SIG-M5 (cell line): Measurements from ENCODE around the gene SPRYD3.
"Not testable (repeated sequence)": the region's sequence is repeated elsewhere in the genome, so short reads cannot be mapped to it uniquely, and the experiment has no call there.

Experiments
- DNase-seq: peaks from one replicate; lab custom pipeline; 2025; lab: John Stamatoyannopoulos, UW

SPRYD3 gene

DNA sequence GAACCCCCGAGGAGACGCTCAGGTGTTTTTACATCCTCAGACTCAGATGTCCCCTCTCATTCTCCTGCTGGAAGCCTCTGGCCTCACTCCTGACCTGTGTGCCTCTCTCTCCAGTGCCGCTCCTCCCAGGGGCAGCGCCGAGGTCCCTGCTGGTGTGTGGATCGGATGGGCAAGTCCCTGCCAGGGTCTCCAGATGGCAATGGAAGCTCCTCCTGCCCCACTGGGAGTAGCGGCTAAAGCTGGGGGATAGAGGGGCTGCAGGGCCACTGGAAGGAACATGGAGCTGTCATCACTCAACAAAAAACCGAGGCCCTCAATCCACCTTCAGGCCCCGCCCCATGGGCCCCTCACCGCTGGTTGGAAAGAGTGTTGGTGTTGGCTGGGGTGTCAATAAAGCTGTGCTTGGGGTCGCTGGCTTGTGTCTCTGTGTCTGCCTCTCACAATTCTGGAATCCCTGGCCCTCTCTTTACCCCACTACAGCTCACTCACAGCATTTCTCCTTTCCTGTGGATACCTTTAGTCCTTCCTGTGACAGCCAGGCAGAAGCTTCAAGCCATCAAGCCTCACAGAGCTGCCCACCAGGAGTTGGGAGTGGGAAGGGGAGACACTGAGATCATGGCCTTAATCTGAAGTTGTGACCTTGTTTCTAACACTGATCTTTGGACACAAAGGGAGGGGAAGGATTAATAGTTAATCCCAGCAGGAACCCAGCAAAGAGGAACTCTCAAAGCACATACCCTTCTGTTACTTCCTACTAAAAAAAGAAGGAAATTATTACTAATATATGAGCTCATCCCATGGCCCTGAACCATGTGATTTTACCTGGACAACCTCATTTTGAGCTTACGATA is 23.0 kb upstream of the SPRYD3 start:
- no peak for DNase-seq

DNA sequence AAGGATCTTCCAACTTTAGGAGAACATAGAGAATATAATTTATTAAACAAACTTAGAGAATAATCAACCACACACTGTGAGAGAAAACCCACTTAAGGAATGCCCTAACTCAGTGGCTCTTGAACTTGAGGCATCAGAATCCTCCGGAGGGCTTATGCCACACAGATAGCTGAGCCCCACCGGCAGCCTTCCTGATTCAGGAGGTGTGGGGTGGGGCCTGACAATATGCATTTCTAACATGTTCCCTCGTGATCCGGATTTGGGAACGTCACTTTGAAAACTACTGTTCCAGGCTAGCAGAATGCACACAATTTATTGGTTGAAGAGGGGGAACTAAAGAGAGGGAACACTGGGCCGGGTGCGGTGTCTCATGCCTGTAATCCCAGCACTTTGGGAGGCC is 22.1 kb upstream of the SPRYD3 start:
- no peak for DNase-seq

DNA sequence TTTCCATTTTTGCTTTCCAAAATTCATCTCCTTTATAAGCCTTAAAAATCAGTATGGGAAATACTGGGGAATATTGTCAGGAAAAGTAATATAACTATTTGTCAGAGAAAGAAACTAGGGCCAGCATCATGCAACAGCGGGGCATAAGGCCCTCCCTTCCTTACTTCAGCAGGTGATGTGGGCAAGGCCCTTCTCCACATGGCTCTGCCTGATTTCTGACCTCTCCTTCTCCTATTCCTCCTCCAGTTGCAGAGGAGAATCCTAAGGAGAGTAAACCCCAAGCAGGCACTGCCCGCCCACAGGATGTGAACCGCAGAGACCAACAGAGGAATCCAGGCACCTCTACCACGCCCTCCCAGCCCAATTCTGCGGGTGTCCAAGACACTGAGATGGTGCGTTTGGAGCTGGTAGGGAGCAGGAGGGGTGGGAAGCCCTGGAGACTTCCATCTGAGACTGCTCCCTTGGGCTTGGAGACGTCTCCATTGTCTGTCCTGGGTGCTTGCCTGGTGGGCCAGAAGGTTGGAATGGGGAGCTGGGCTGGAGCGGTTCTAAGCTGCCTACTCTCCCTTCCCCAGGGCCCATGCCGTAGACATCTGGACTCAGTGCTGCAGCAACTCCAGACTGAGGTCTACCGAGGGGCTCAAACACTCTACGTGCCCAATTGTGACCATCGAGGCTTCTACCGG is 21.4 kb upstream of the SPRYD3 start:
- no peak for DNase-seq

DNA sequence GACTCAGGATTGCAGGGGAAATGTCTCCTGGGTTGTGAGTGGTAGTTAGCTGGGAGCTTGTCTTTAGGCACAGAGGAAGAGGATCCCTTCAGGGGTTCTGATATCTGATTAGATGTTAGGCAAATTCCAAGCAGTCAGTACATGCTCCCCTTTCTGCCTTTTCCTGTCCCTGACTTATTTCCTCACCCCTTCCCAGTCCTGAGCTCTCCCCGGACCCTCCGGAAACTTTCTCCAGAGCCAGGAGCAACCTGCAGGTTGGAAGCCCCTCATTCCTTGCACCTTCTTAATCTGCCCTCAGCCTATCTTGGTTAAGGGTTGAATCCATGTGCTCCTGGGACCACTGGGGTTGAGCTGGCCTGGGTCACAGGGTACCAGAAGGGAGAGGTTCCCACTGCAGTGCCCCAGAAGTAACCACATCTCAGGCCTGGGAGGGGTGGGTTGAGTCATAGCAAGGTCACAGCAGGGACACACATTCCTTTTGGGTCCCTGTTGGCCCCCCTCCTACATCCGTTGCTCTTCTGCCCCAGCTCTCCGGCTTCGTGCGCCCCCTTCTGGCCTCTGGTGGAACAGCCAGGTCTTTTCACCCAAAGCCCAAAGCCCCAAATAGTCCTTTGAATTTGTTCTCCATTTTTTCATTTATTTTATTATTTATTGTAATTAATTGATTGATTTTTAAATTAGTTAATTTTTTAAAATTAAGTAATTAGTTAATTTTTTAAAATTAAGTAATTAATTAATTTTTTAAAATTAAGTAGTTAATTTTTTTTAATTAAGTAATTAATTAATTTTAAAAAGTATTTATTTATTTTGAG is 20.1 kb upstream of the SPRYD3 start:
- peak; percentile 34 for DNase-seq

DNA sequence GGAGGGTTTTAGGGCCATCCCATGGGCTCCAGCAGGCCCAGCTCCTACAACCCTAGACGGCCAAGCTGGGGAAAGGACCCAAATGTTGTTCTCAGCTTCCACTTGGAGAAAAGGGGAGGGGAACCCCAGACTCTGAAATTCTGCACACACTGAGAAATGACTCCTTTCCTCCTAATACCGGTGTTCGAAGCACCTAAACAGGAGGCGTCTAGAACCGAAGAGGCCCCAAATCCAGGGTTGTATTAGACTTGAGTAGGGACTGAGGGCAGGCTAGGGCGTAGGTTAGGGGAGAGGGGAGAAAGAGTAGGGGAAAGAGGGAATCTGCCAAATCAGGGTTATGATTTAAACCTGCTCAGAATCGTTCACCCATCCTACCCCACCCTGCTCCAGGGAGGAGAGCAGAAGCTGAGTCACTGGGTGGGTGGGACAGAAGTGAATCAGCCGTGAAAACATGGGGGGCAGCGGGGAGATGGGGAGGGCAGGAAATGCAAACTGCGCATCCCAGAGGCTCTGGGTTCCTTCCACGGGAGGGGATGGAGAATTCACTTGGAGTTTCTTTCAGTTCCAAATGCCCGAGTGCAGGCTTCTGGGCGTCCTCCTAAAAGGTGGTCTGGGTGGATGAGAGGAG is 19.3 kb upstream of the SPRYD3 start:
- DNase-seq = no peak

DNA sequence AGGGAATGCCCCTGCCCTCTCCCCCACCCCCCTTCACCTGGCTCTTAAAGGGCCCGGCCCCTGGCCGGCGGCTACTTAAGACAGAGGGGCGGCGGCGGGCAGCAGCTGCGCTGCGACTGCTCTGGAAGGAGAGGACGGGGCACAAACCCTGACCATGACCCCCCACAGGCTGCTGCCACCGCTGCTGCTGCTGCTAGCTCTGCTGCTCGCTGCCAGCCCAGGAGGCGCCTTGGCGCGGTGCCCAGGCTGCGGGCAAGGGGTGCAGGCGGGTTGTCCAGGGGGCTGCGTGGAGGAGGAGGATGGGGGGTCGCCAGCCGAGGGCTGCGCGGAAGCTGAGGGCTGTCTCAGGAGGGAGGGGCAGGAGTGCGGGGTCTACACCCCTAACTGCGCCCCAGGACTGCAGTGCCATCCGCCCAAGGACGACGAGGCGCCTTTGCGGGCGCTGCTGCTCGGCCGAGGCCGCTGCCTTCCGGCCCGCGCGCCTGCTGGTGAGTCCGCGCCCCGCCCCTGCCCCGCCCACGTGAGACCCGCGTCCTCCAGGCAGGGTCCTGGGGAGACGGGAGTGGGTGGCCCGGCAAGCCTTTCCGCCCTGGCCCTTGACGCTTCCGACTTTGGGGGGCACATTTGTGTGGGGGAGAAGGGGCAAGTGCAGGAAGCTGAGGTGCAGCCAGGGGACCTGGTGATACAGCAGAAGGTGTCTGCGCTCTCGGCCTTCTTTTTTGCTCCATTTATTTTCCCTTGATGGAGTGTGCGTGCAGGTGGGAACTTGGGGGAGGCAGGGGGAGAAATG is 18.6 kb upstream of the SPRYD3 start, which contains the start of gene IGFBP6:
IGFBP6 (plus strand) TSS at position 104 of the 790 bp plus-strand sequence; CDS start at position 155, 51 bp downstream.
- DNase-seq = no peak

DNA sequence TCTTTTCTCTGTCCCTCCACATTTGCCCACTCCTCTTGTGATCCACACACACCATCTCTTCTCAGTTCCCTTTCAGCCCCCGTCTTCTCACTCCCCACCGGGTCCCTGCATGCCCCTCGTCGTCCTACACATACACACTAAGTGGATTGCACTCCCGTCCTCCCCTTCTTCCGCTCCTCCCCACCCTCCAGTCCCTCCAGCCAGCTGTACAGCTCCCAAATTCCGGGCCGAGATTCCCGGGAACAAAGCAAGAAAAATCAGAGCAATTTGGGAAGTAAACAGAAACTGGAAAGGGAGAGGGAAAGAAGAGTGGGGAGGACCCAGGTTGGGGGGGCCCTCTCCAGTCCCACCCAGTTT is 18.0 kb upstream of the SPRYD3 start:
- no peak for DNase-seq

DNA sequence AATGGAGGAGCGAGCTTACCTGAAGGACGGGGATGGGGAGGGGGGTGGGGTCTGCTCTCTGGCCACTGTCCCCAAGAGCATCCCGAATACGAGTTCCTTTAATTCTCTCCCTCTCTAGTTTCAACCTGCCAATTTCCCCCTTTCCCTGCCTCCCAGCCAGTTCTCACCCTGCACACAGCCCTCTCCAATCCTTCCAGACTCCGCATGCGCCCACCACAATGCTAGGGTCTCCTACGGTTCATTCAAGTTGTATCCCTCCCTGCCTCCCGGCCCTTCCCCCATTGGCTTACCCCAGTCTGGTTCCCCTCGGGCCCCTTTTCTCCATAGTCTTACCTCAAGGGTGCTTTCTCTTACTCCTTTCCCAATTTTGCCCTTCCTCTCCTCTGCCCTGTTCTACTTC is 17.6 kb upstream of the SPRYD3 start:
- no peak for DNase-seq

DNA sequence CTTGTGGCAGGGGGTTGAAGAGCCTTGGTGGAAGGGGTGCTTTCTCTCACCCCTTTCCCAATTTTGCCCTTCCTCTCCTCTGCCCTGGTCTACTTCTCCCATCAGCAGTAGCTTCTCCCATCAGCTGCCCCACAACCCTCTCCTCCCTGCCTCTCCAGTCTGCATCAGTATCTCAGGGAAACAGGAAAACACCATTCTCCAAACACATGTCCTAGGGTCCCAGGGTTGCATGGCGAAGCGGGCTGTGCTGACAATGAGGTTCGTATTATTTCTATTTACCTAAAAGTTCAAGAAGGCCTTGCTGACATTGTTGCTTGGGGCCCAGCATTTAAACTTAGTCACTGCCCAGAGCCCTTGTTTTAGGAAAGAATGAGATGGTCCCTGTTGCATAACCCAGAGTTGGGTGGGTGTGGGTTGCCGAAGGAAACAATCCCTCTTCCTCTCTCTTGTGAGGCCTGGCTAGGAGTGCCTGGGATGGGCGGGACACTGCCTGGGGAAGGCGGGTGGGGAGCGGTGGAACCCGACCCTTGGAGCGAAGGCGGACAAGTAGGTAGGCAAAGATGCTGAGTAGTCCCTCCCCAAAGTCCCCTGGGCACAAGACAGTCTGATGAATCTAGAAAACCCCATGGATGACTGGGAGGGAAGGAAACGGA is 17.0 kb upstream of the SPRYD3 start:
- no peak for DNase-seq

DNA sequence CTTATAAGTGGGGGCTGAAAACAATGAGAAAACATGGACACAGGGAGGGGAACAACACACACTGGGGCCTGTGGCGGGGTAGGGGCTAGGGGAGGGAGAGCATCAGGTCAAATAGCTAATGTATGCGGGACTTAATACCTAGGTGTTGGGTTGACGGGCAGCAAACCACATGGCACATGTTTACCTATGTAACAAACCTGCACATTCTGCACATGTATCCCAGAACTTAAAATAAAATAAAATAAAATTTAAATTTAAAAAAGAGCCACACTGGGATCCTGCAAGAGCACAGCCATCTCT is 16.4 kb upstream of the SPRYD3 start:
- not testable (repeated sequence) for DNase-seq

DNA sequence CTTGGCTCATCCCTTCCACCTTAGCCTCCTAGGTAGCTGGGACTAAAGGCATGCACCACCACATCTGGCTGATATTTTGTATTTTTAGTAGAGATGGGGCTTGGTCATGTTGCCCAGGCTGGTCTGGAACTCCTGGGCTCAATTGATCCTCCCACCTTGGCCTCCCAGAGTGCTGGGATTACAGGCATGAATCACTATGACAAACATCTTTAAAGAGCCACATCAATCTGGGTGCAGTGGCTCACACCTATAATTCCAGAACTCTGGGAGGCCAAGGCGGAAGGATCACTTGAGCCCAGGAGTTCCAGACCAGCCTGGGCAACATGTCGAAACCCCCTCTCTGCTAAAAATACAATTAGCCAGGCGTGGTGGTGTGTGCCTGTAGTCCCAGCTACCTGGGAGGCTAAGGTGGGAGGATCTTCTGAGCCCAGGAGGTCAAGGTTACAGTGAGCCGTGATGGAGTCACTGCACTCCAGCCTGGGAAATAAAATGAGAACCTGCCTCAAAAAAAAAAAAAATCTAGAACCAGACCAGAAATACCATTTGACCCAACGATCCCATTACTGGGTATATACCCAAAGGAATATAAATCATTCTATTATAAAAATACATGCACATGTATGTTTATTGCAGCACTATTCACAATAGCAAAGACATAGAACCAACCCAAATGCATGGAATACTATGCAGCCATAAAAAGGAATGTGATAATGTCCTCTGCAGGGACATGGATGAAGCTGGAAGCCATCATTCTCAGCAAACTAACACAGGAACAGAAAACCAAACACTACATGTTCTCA is 15.8 kb upstream of the SPRYD3 start:
- DNase-seq = not testable (repeated sequence)

DNA sequence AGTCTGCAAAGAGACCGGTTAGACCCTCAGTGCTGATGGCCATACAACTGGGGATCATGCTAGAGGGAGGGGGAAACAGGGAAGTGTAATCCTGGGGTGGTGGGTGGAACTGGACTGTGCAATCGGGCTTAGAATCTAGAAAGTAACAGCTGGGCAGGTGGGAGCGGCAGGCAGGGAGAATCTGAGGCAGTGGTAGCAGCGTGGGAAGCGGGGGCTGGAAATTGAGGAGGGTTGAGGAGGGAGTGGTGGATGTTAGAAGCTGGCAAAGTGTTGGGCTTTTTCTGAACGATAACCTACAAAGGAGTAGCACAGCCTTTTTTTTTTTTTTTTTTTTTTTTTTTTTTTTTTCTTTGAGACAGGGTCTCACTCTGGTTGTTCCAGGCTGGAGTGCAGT is 15.2 kb upstream of the SPRYD3 start:
- DNase-seq = no peak

DNA sequence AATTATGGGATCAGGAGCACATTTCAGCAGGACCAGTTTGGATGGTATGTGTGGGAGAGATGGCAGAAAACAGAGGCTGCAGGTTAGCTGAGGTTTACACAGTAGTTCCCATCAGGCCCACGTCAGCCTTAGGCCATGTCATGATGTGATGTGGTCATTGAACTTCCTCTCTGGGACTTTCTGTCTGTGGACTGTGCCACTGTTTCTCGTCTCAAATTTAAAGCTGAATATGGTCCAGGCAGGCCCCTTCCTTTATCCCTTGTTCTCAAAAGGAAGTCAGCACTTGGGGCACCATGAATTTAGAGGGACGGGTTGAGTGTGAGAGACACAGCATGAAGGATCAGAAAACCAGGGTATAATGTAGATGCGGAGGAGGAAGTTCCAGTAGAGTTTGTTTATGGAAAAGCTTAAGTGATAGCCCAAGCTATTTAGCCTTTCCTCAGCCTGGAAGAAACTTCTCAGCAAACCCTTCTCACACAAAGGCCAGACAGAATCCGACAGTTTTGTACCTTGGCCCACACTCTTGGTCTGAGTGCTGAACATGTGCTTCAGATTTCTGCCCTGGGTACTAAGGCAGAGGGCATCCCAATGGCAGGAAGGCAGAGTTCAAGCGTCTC is 14.7 kb upstream of the SPRYD3 start:
- DNase-seq = no peak

DNA sequence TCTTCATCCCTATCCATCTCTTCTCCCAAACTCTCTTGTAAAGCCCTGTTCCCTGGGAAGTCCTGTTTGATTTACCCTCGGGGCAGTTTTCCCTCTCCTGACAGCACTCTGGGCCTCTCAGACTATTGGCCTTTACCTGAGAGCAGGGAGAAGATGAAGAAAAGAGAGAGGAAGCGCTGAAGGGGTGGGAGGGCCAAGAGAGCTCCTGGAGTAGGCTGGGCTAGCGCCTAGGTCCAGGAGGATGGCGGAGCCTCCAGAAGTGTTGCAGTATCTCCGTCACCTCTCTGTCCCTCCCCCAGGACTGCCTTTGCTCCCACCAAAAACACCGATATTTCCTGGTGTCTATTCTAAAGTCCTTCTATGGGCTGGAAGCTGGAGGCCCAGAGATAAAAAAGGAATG is 12.6 kb upstream of the SPRYD3 start:
- DNase-seq = no peak

DNA sequence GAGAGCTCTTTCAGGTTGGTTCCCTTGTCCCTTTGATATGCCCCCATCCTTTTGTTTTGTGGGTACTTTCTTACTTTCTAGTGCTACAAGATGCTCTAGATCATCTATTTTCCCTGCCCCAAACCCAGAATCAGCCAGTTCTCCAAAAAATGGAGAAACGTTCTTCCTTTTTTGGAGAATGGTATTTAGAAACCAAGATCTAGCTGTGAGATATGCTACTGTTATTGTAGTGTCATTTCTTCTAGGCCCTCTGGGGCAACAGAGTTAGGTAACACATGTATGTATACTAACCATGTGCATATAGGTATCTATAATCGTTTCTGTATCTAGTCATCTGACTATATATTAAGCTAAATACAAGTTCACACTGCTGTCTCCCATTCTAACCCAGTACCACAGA is 11.4 kb upstream of the SPRYD3 start:
- no peak for DNase-seq

DNA sequence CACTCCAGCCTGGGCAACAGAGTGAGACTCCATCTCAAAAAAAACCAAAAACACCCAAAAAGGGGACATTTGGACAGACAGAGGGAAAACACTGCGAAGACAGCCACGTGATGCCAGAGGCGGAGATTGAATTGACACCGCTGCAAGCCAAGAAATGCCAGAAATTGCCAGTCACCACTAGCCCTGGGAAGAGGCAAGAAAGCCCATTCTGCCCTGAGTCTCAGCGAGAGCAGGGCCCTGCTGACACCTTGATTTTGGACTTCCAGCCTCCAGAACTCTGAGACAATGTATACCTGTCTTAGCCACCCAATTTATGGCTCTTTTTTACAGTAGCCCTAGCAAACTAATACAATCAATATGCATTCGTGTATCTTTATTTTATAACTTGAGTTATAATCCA is 10.9 kb upstream of the SPRYD3 start:
- no peak for DNase-seq

DNA sequence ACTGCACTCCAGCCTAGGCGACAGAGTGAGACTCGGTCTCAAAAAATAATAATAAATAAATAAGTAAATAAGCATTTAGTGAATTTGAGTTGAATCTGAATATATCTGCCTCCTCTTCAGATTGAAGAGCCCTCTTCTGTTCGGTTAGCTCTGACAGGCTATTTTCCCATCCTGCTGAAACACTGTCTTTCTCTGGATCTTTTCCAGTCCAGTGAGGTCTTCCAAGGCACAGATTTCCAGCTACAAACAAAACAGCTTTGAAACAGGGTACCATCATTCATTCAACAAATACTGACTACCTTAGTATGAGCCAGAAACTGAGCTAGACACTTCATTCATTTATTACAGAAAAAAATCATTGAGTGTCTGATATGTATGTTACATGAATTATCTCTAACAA is 7.2 kb upstream of the SPRYD3 start:
- DNase-seq = no peak

DNA sequence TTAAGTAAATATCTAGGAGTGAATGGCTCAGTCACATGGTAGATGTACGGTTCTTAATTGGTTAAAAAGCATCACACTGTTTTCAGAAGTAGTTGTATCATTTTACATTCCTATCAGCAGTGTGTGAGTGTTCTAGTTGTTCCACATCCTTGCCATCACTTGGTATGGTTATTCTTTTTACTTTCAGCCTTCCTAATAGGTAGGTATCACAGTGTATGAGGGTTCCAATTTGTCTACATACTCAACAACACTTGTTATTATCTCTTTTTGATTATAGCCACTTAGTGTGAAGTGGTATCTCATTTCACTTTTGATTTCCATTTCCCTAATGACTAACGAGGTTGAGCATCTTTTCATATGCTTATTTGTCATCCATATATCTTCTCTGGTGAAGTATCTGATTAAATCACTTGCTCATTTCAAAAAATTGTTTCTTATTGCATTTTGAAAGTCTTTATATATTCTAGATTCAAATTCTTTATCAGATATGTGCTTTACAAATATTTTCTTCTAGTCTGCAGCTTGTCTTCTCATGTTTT is 3.5 kb upstream of the SPRYD3 start:
- no peak for DNase-seq

DNA sequence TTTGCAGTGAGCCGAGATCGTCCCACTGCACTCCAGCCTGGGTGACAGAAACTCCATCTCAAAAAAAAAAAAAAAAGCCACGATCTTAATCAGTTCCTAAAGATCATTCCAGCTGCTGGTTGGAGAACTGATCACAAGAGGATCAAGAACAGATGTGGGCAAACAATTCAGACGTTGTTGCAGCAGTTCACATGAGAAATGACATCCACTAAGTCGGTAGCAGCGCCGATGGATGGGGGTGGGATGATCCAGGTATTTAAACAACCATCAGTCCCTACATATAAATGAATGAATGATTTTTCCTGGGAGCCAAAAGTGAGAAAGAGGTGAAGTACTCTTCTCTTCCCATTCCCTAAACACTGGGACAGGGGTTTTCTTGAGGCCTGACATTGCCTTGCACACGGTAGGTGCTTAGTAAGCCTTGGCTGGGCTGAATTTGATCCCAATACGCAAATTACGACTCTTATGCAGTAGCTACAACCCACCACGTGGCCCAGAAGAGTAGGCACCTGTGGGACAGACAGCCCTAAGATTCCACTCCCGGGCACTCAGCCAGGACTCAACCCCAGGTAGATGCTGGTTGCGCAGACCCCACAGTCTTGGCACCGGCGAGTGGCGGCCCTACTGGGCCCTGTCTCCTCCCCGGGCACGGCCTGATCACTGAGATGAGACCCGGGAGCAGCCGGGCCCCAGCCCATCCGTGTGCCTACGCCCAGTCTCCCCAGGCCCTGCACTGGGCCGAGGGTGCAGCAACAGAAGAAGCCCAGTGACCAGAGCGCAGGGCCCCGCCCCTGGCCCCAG is 565 bp downstream of the SPRYD3 start:
- DNase-seq = no peak
